Neuronal stem cell (in vitro differentiated cells): ENCODE measurements around the gene VEPH1.

Experiments
- DNase-seq: peaks from one replicate; pipeline ENCODE4 v3.0.0-alpha.2; 2013; ENCODE audit warnings: low spot score
- H2AFZ ChIP-seq: one replicate; pipeline ENCODE4 v1.6.1; 2013; ENCODE audit warnings: mild to moderate bottlenecking, low read length, inconsistent platforms
- H2AK5ac ChIP-seq: 2 replicates; pipeline ENCODE4 v1.6.1; 2013; ENCODE audit warnings: low read depth, mild to moderate bottlenecking, inconsistent platforms, low read length, moderate library complexity, mixed read lengths
- H2BK120ac ChIP-seq: 2 replicates; pipeline ENCODE4 v1.6.1; 2013; ENCODE audit warnings: low read depth, mild to moderate bottlenecking, inconsistent platforms, low read length, moderate library complexity, mixed read lengths
- H2BK12ac ChIP-seq: one replicate; pipeline ENCODE4 v1.6.1; 2013; ENCODE audit warnings: low read length, inconsistent platforms
- H2BK15ac ChIP-seq: 2 replicates; pipeline ENCODE4 v1.6.1; 2013; ENCODE audit warnings: mild to moderate bottlenecking, low read length, inconsistent platforms, mixed read lengths
- H2BK5ac ChIP-seq: one replicate; pipeline ENCODE4 v1.6.1; 2013; ENCODE audit warnings: inconsistent platforms, mild to moderate bottlenecking, low read length, moderate library complexity
- H3K14ac ChIP-seq: one replicate; pipeline ENCODE4 v1.6.1; 2013; ENCODE audit warnings: low read length, inconsistent platforms
- H3K18ac ChIP-seq: 2 replicates; pipeline ENCODE4 v1.6.1; 2013; ENCODE audit warnings: low read length, inconsistent platforms
- H3K23ac ChIP-seq: 2 replicates; pipeline ENCODE4 v1.6.1; 2013; ENCODE audit warnings: low read depth, mild to moderate bottlenecking, mixed read lengths, low read length, inconsistent platforms; ENCODE audit not compliant: poor library complexity
- H3K27ac ChIP-seq: replicated peaks from 3 replicates; pipeline ENCODE4 v1.5.1; 2013; ENCODE audit warnings: low read length, inconsistent platforms
- H3K27me3 ChIP-seq, 3 experiments: 2 replicates each; pipeline ENCODE4 v1.6.1; 2013; ENCODE audit warnings: low read length in 3 of 3, mild to moderate bottlenecking in 2 of 3, inconsistent platforms in 1 of 3, low read depth in 1 of 3, mixed read lengths in 1 of 3, moderate library complexity in 1 of 3; ENCODE audit not compliant: control insufficient read depth in 3 of 3, insufficient read depth in 3 of 3
- H3K36me3 ChIP-seq, 2 donors: replicated peaks in 1 of 2; 2 replicates each; pipeline ENCODE4 v1.6.1; 2013; ENCODE audit warnings: low read length in 2 of 2; ENCODE audit not compliant: control insufficient read depth in 2 of 2, insufficient read depth in 2 of 2
- H3K4ac ChIP-seq: 2 replicates; pipeline ENCODE4 v1.6.1; 2013; ENCODE audit warnings: inconsistent platforms, mild to moderate bottlenecking, low read length, moderate library complexity
- H3K4me1 ChIP-seq, 2 donors: 1 replicate in 1 of 2; 2 replicates in 1 of 2; pipeline ENCODE4 v1.6.1; 2013; ENCODE audit warnings: low read length in 2 of 2, low read depth in 1 of 2; ENCODE audit not compliant: control insufficient read depth in 2 of 2, insufficient read depth in 1 of 2
- H3K4me2 ChIP-seq: one replicate; pipeline ENCODE4 v1.6.1; 2013; ENCODE audit warnings: mild to moderate bottlenecking, low read length, inconsistent platforms; ENCODE audit not compliant: insufficient read depth, poor library complexity, severe bottlenecking
- H3K4me3 ChIP-seq, 2 donors: 2 replicates each; pipeline ENCODE4 v1.5.1; 2013; ENCODE audit warnings: low read length in 2 of 2, mild to moderate bottlenecking in 2 of 2, inconsistent platforms in 1 of 2, moderate library complexity in 1 of 2
- H3K79me1 ChIP-seq: one replicate; pipeline ENCODE4 v1.6.1; 2013; ENCODE audit warnings: low read depth, mild to moderate bottlenecking, inconsistent platforms, low read length, moderate library complexity
- H3K9ac ChIP-seq: one replicate; pipeline ENCODE4 v1.6.1; 2013; ENCODE audit warnings: mild to moderate bottlenecking, low read depth, low read length, inconsistent platforms; ENCODE audit not compliant: poor library complexity
- H3K9me3 ChIP-seq, 2 donors: replicated peaks in 1 of 2; 2 replicates each; pipeline versions ENCODE3 to v1.6.1; 2013; ENCODE audit warnings: low read length in 2 of 2, mild to moderate bottlenecking in 2 of 2, inconsistent platforms in 1 of 2, low read depth in 1 of 2, mixed read lengths in 1 of 2, moderate library complexity in 1 of 2; ENCODE audit not compliant: control insufficient read depth in 2 of 2, insufficient read depth in 1 of 2
- H4K8ac ChIP-seq: one replicate; pipeline ENCODE4 v1.6.1; 2013; ENCODE audit warnings: low read depth, mild to moderate bottlenecking, inconsistent platforms, low read length, moderate library complexity
- H4K91ac ChIP-seq: one replicate; pipeline ENCODE4 v1.6.1; 2013; ENCODE audit warnings: low read length, low read depth, mild to moderate bottlenecking, inconsistent platforms; ENCODE audit not compliant: poor library complexity
- WGBS, 2 donors: extraction: QIAGEN DNeasy Blood & Tissue Kit; methylation state at CpG; one replicate each; pipeline ENCODE4 v1.1.7; 2013; ENCODE audit warnings: missing lambda C conversion rate in 2 of 2, mixed read lengths in 1 of 2; ENCODE audit not compliant: insufficient read length in 2 of 2, insufficient replicate concordance in 1 of 2; ENCODE audit errors: extremely low coverage in 2 of 2; 5-methylcytosine and 5-hydroxymethylcytosine counted together

VEPH1 gene

DNA sequence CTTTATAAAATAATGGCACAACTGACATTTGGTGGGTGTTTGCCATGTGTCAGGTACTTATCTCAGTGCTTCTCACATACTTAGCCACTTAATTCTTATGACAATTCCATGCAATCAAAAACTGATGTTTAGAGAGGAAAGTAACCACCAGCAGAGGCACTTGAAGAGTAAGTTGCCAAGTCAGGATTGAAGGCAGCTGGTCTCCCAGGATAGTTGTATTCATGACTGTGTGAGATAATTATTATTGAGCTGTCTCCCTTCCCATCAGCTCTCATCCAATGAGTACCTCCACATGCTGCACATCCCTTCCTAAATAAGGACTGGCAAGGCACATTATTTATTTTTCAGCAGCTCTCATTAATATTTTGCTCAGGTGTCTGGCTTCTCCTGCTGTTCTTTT is 4.8 kb downstream of the VEPH1 start:
- no peak overlapping the region for H2BK15ac ChIP-seq
- H2BK12ac ChIP-seq, result no peak overlapping the region
- H3K14ac ChIP-seq, result no peak overlapping the region
- H3K9ac ChIP-seq, result no peak overlapping the region
- no peak overlapping the region for H2BK5ac ChIP-seq
- H3K36me3 ChIP-seq, result peaks cover 0 to 15% of the 10 kb centered on the region in 2 donors
- H3K18ac ChIP-seq, result no peak overlapping the region
- DNase-seq, result no peak
- H4K8ac ChIP-seq, result no peak overlapping the region
- no peak overlapping the region for H3K4ac ChIP-seq
- no peak overlapping the region for H3K4me2 ChIP-seq
- peaks cover 16 to 24% of the 10 kb centered on the region in 2 donors for H3K4me1 ChIP-seq
- H4K91ac ChIP-seq, result no peak overlapping the region
- no peak overlapping the region for H2AK5ac ChIP-seq
- H3K4me3 ChIP-seq, result no peak overlapping the region
- peaks cover 0 to 2% of the 10 kb centered on the region in 2 donors for H3K9me3 ChIP-seq
- H2BK120ac ChIP-seq, result no peak overlapping the region
- H3K79me1 ChIP-seq, result no peaks in the 10 kb centered on the region
- no peak overlapping the region for H3K23ac ChIP-seq
- H3K27ac ChIP-seq, result no peak overlapping the region
- H2AFZ ChIP-seq, result no peak overlapping the region
- H3K27me3 ChIP-seq, result no peaks in the 10 kb centered on the region

DNA sequence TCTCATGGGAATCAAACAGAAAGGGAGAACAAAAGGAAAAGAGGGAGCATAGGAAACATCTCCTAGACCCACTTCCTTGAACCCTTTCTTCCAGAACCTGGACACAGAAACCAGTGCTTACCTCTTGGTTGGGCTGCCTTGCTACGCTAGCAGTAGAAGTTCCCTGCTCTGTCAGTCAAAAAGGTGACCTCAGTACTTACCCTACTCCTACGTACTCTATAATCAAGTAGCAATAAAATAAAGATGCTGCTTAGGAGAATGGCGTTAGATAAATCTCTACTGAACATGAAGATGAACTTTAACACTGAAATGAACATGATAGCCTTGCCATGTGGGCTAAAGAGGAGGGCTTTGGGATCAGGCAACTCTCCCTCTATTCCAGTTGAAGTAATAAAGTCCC is 7.4 kb downstream of the VEPH1 start:
- Histone ChIP-seq H3K79me1 (no peaks in the 10 kb centered on the region), H2AFZ (no peak overlapping the region), H4K91ac (no peak overlapping the region), H3K4ac (no peak overlapping the region), H3K27me3 (no peaks in the 10 kb centered on the region), H2BK120ac (no peak overlapping the region), H3K4me1 (peaks cover 13 to 15% of the 10 kb centered on the region in 2 donors), H3K4me2 (no peak overlapping the region), H3K36me3 (peaks cover 0 to 23% of the 10 kb centered on the region in 2 donors), H3K9ac (no peak overlapping the region), H4K8ac (no peak overlapping the region), H3K4me3 (no peak overlapping the region), H2BK15ac (no peak overlapping the region), H2BK12ac (no peak overlapping the region), H3K23ac (no peak overlapping the region), H2AK5ac (no peak overlapping the region), H2BK5ac (no peak overlapping the region), H3K14ac (no peak overlapping the region), H3K9me3 (peaks cover 0 to 2% of the 10 kb centered on the region in 2 donors), H3K27ac (no peak overlapping the region), H3K18ac (no peak overlapping the region)
- DNase-seq, result no peak
- no CpG with 5 or more reads among the region's 3 CpGs for WGBS, 2 donors

DNA sequence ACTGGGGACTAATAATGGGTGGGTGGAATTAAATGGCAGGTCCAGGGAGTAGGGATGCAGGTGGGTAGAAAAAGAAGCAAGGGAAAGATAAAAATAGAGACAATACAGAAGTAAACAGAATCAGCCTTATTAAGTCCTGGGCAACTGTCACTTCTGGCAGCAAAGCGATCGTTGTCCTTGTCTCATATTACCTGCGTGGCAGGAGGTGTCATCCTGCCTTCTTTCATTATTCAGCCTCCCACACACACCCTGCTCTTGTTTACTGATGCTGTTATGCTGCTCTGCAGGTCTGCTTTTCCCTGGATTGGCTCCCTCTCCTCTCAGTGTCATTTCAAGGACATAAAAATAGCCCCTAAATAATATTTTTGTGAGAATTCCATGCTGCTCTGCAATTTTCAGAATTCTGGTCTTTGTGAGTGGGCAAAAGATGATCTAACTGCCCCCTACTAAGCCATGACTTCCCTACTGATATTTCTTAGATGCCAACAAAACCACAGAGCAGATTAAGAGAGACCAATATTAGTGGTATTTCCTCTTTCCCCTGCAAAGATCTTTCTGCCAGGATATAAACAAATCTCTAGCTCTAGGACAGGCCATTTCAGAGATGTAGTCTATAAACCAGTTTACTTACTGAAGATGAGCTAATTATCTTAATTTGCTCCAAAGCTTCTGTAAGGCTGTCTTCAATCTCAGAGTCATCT is 8.5 kb downstream of the VEPH1 start:
- Histone ChIP-seq H3K4ac (no peak overlapping the region), H3K14ac (no peak overlapping the region), H2BK5ac (no peak overlapping the region), H2BK12ac (no peak overlapping the region), H2BK120ac (no peak overlapping the region), H3K9me3 (peaks cover 0 to 2% of the 10 kb centered on the region in 2 donors), H2AFZ (no peak overlapping the region), H3K27ac (no peak overlapping the region), H3K4me1 (peaks cover 11 to 14% of the 10 kb centered on the region in 2 donors), H3K23ac (no peak overlapping the region), H3K27me3 (no peaks in the 10 kb centered on the region), H2BK15ac (no peak overlapping the region), H3K18ac (no peak overlapping the region), H2AK5ac (no peak overlapping the region), H3K4me2 (no peak overlapping the region), H3K36me3 (peaks cover 0 to 23% of the 10 kb centered on the region in 2 donors), H4K91ac (no peak overlapping the region), H3K4me3 (no peak overlapping the region), H3K79me1 (no peaks in the 10 kb centered on the region), H4K8ac (no peak overlapping the region), H3K9ac (no peak overlapping the region)
- DNase-seq, result no peak
- WGBS, 2 donors, result no CpG with 5 or more reads among the region's 3 CpGs

DNA sequence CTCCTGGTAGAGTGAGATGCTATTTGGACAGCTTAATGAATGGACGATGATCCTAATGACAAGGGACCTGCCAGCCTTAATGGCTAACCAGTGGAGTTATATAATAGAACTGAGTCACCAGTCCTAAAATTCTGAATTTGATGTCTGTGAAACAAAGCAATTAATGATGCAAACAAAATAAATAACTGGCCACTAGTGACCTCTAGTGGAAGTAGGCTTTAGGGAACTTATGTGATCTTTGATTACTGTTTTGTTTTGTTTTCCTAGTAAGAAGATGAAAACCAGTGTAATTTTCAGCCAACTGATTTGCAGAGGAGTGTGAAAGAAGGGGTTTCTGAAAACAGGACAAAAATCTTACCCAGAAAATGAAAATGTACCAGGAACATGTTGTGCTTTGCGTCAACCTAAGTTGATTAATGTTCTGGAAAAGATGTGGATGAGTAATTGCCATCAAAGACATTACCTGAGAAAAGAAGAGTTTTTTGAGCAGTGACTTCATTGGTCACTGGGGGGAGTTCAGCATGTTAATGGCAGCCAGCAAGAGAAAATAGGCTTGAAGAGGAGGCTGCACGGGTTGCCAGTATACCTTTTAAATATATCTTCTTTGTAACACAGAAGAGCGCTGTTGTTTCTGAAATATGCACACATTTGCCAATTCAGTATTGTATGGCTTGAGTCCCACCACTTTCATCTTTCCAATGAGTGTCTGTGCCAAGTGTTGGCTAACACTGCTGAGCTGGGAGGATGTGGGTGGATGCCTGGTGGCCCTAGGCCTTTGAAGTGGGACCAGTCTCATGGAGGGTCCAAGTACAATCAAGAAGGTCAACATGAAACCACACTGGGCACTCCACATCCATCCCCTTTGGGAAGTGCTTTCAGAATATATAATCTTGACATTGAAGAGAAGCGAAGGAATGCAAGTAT is 9.3 kb downstream of the VEPH1 start:
- no CpG with 5 or more reads among the region's 5 CpGs for WGBS, 2 donors
- H3K9me3 ChIP-seq, result peaks cover 0 to 2% of the 10 kb centered on the region in 2 donors
- DNase-seq, result no peak
- no peak overlapping the region for H3K4me3 ChIP-seq
- H3K23ac ChIP-seq, result no peak overlapping the region
- H2AK5ac ChIP-seq, result no peak overlapping the region
- H2AFZ ChIP-seq, result no peak overlapping the region
- no peak overlapping the region for H2BK5ac ChIP-seq
- H3K4me2 ChIP-seq, result no peak overlapping the region
- H3K18ac ChIP-seq, result no peak overlapping the region
- no peak overlapping the region for H3K14ac ChIP-seq
- H3K27ac ChIP-seq, result no peak overlapping the region
- no peak overlapping the region for H4K8ac ChIP-seq
- H3K36me3 ChIP-seq, result peaks cover 0 to 23% of the 10 kb centered on the region in 2 donors
- peak overlapping the region; percentile 26 for H2BK12ac ChIP-seq
- no peak overlapping the region for H3K9ac ChIP-seq
- peaks cover 6 to 7% of the 10 kb centered on the region in 2 donors for H3K4me1 ChIP-seq
- no peak overlapping the region for H2BK120ac ChIP-seq
- no peak overlapping the region for H2BK15ac ChIP-seq
- H3K27me3 ChIP-seq, result no peaks in the 10 kb centered on the region
- H3K4ac ChIP-seq, result peak overlapping the region; percentile 47
- H3K79me1 ChIP-seq, result no peaks in the 10 kb centered on the region
- H4K91ac ChIP-seq, result no peak overlapping the region
